Kasumi-1 (cell line): ENCODE results near the gene CYP39A1.
A peak's percentile ranks its signal among the peaks of the same experiment; 100 is the strongest.
"Not testable (repeated sequence)": the region's sequence is repeated elsewhere in the genome, so short reads cannot be mapped to it uniquely, and the experiment has no call there.

Experiments
- DNase-seq, 2 experiments: peaks; one replicate each; lab custom pipeline; 2025; lab: John Stamatoyannopoulos, UW

CYP39A1 gene

DNA sequence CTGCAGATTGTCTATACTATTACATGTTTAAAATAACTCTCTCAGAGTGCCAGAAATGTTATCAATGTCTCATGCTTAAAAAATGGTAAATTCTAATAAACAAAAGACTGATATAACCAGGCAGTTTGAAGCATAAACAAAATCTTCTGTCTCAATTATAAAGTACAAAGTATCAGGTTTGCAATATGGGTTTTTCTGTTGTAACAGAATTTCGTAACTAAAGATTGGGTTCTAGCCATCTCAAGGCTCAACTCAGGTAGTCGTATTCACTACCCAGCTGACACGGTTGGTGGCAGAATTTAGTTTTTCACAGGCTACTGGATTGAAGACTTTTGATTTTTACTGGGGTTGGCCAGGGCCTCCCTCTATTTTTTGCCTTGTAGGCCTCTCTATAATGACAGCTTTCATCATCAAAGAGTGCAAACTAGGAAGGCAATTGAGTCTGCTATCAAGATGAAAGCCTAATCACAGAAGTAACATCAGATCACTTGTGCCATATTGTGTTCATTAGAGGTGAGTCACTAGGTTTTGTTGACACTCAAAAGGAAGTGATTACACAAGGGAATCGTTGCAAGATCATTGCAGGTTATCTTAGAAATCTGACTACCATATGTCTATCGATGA is 3.6 kb downstream of the CYP39A1 start:
- DNase-seq = no peak

DNA sequence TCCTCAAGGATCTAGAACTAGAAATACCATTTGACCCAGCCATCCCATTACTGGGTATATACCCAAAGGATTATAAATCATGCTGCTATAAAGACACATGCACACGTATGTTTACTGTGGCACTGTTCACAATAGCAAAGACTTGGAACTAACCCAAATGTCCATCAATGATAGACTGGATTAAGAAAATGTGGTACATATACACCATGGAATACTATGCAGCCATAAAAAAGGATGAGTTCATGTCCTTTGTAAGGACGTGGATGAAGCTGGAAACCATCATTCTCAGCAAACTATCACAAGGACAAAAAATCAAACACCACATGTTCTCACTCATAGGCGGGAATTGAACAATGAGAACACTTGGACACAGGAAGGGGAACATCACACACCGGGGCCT is 4.5 kb downstream of the CYP39A1 start:
- not testable (repeated sequence) for DNase-seq

DNA sequence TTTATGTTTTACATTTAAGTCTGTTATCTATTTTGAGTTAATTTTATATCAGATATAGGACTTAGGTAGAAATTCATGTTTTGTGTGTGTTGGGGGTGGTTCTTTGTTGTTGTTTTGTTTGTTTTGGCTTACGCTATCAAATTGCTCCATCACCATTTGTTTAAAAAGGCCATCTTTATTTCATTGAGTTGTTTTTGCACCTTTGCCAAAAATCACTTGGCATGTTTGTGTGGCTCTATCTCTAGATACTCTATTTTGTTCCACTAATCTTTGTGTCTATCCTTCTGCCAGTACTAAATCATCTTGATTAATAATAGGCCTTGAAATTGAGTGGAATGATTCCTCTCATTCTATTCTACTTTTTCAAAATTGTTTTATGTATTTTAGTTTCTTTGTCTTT is 7.4 kb downstream of the CYP39A1 start:
- no peak for DNase-seq

DNA sequence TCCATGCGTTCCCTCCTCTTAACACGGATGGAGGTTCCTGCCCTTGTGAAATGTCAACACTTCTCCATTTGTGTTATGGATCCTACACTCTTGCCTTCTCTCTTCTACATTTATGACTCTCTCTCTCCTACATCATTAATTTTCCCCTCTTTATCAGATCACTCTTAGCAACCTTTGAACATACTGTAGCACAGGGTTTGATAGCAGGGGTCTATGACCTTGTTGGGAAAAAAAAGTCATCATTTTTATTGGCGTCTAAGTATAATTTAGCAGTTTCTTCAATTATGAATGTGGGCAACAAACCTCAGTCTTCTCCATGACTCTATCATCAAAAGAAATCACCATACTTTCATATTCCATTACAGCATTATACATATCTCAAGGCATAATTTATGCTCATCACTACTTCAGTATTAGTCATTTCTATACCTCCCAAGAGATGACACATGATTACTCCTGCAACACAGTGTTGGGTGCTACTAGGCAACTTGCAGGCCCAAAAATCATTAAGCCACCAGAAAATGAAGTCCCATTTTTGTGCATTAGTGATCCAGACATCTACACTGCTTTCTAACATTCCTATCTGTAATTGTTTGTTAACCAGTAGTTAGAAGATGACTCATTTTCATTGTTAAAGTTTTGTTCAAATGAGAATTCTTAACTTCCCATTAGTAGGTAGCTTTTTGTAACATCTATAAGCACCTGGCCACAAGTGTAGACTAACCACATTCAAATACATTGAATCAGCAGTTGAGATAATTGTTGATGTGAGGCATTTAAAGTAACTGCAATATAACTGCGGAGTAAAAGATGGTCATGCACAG is 9.5 kb downstream of the CYP39A1 start:
- no peak for DNase-seq

DNA sequence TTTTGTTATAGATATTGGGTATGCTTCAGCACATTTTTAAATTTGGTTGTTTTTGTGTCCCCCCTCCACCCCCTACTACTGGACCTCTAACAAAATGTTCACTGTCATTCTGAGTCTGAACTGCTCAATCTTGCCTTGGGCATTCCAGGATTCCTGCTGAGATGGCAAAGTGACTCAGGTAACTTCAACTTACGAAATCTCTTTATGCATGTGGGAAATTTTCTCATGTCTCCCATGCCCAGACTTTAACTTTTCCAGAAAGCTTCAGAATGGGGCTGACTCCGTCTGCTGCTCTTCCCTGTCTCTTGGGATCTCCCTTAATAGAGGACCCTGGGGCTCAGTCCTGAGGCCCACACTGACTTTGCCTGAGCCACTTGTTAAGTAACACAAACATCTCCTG is 14.0 kb downstream of the CYP39A1 start:
- no peak for DNase-seq

DNA sequence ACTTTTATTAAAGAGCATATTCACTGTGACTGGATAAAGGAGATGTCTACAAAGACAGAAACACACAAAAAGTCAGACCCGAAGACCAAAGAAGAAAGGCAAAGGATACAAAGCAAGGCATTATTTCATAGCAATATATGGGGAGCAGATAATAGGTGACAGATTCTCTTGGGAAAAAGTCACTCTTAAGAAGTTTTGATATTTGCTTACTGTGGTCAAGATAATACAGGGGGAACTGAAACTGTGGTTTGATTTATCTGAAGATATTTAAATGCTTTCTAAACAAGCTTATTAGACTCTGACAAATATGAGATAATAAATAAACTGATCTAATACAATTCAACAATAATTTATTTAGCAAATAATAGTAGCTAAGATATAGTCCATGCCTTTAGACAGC is 14.7 kb downstream of the CYP39A1 start:
- no peak for DNase-seq

DNA sequence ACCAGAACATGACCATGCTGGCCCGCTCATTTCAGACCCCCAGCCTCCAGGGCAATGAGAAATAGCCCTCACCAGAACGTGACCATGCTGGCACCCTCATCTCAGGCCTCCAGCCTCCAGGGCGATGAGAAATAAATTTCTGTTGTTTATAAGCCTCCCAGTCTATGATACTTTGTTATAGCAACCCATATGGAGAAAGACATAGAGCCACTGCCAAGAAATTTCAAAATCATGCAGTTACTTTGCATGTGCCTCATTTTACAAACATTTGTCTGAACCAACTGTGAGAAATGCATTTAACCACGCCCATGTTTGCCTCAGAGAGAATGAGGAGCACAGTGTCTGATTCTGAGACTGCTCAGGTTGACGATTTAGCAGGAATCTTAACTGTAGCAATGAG is 15.5 kb downstream of the CYP39A1 start:
- DNase-seq = no peak

DNA sequence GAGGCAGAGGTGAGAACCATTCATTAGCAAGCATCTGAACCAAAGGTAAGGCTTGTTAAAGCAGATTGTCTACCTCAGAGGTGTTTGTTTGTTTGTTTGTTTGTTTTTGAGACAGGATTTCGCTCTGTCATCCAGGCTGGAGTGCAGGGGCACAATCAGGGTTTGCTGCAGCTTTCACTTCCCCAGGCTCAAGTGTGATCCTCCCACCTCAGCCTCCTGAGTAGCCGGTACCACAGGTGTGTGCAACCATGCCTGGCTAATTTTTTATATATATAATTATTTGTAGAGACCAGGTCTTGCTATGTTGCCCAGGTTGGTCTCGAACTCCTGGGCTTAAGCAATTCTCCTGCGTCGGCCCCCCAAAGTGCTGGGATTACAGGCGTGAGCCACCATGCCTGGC is 17.2 kb downstream of the CYP39A1 start:
- no peak for DNase-seq

DNA sequence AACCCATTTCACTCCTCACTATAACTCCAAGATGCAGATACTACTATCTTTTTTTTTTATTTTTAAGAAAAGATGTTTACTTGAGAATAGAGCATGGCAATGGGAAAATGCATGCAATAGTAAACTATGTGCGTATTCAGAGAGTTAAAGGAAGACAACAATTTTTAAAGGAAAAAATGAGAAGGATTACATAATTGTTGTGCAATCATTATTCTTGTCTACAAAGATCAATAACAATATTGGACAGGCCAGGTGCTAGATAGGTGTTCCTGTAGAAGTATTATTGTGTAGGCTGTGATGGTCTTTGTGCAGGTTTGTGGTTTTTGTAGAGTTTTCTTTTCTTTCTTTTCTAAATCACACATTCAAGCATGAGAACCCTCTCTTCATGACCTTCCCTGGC is 20.6 kb downstream of the CYP39A1 start:
- no peak for DNase-seq

DNA sequence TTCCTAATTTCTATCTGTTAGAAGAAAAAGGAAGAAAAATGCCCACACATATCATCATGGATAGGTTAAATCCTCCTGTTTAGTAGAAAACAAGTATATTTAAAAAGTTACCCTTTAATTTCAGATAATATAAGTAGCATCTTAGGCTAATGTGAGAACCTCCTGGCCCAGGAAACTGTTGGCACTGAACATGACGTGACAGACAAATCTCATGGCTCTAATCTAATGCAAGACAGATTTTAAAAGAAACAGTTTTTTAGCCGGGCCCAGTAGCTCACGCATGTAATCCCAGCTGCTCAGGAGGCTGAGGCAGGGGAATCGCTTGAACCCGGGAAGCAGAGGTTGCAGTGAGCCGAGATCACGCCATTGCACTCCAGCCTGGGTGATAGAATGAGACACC is 22.9 kb downstream of the CYP39A1 start:
- DNase-seq = no peak

DNA sequence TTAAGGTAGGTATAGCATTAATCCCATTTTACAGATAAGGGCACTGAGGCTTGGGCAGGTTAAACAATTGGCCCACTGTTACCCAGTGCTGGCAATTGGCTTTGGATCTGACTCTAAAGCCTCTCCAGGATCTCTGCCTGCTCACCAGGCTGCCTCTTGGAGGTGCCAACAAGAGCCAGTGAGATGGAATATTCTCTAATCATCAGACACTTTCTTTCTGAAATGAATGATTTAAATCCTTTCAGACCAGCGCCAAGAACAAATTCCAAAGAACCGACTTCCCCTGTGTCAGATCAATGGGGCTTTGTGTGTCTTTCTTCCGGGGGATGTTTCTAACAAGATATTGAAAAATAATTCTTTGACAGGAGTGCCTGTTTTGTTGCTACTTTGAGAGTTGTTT is 23.6 kb downstream of the CYP39A1 start:
- no peak for DNase-seq

DNA sequence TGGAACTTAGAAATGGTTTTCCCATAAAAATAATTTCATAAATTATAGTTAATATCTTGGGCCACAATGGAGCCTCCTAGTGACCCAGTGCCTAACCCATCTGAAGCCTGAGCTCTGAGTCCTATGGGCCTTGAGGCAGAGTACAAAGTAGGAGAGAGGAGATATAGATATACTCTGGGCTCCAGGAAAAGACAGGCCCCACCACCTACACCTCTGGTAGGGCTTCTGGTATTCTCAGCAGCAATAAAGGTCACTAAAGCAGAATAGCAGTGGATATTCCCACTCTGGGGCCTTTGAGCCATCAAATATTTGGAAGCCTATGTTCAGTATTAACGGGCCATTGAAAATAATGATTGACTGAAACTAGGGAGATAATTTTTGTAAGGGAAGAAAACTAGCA is 24.1 kb downstream of the CYP39A1 start:
- no peak for DNase-seq

DNA sequence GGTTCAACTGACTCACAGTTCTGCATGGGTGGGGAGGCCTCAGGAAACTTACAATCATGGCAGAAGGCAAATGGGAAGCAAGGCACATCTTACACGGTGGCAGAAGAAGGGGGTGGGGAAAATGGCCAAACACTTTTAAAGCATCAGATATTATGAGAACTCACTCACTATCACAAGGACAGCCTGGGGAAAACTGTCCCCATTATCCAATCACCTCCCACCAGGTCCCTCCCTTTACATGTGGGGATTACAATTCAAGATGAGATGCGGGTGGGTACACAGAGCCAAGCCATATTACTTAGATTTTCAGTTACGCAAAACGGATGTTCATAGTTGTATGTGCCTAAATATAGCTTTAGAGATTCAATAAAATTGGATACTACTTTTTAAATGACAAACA is 25.6 kb downstream of the CYP39A1 start:
- no peak for DNase-seq

DNA sequence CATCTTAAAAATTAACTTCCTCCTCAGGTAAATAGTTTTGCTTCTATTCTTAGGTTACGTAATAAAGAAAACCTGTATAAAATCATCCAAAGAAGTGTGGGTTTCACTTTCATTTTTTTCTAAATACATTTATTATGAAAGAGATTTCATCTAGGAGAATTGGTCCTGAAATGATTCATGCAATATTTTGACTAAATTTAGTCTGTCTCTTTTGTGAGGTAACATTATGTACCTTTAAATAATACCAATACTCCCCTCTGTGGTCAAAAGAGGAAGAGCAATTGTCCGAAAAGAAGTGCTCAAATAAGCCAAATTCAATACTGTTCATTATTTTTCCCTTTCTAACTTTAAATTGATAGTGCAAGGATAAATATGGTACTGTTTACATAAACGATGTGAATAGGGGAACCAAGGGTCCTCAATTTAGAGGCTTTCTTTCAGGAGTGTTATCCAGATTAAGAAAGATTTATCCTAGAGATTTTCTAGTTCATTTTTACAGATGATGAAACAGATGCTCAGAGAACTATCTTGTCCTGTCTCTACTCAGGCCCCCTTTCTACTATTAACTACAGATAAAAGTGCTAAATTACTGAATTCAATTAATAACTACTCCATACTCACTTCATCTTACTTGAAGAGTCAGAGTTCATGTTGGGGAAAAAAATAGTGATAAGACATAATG is 26.2 kb downstream of the CYP39A1 start:
- peak; percentile 30 to 37 for DNase-seq

DNA sequence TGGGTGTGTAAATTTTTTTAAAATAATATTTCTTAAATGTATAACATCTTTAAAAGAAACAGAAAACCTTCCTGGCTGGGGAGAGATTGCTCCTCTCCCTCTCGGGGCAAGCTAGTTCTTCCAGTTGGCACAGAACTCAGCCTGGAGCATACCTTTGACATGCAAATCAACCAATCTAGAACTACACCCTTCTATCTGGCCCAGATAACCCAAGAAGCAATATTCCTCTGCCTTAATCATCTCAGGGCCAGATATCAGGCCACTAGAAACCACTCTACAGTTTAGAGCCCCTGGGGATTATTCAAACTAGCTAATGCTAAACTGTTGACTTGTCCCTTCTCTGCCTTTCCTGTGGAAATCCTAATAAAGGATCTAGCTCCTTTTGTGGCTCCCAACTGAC is 33.9 kb downstream of the CYP39A1 start:
- DNase-seq = no peak

DNA sequence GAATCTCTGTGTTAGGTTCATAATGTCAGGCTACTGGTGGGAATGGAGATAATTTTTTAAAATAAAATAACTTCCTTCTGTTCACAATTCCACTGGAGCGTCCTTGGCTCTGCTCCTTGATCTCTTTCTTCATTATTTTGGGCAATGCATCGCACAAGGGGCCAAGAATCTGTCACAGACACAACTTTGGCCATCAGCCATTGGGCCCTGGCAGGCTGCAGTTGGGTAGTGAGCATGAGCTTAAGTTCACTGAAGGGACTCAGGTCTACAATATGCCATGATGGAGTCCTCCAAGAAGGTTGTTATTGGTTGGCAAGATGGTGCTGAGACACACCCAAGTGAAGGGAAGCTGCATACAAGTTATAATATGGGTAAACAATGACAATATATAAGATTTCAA is 40.0 kb downstream of the CYP39A1 start:
- no peak for DNase-seq

DNA sequence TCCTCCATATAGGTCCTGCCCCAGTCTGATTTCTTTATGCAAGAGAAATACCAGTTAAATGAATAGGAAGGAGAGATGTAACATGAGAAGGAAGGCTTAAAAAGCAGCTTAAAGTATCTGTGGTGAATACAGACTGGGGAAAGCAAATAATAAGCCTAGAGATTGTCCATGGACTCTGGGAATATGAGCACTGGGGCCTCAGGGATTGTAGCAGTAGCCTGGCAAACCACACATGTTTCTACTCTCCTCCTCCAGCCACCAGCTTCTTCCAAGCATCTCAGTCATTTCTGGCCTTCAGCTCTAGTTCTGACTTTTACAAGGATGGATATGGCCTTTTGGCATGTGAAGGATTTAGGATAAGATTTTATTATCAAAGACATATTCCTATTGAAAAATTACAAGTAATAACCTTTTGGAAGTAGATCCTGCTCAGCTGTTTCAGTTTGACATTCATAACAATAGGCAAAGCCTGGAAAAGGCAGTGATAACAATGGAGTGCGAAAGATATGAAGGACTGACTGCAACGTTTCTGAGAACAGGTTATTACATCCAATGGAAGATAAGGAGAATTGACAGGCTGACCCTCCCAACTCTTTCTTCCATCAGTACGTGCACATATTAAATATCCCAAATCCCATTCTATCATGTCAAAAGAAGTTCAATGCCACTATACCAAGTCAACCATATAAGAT is 41.6 kb downstream of the CYP39A1 start:
- no peak for DNase-seq

DNA sequence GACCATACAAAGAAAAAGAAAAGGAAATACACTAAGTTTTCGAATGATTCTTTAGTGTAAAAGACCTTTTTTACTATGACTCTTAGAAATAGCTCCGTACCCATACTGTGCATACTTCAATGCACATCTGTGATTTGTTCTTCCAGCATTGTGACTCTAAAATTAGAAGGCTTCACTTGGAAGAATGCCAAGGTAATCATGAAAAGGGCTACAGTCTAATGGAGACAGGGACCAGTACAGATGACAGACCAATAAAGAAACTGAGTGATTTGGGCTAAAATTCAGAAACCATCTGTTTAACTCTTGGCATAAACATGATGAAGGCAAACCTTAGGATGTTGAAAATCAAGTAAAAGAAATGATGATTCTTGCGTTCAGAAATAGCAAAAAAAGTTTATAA is 46.3 kb downstream of the CYP39A1 start:
- DNase-seq = no peak

DNA sequence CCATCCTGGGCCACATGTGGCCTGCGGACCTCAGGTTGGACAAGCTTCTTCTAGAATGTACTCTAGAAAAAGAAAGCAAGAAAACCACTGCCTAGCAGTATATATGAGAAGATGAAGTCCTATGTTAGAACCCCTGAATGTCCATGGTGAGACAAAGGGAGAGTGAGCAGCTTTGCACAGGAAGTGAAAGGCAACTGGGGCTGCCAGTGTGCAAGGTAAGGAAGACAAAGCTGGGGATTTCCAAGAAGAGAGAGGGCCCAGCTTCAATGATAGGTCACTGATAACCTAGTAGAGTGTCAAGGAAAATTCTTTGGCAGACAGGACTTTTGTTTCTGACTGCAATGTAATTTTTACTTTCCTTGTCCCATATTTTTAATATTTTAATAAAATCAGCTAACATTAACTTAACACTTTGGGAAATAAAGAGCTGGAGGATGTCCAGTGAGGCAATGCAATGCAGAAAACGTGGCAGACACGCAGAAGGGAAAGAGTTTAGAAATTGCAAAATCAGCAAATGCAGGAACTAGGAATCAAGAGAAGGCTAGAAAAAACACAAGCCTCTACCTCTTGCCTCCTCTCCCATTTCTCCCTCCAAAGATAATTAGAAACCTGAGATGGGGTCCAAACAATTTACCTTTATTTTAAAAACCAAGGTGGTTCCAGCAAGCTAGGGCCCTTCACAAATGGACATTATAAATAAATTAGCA is 47.4 kb downstream of the CYP39A1 start:
- no peak for DNase-seq

DNA sequence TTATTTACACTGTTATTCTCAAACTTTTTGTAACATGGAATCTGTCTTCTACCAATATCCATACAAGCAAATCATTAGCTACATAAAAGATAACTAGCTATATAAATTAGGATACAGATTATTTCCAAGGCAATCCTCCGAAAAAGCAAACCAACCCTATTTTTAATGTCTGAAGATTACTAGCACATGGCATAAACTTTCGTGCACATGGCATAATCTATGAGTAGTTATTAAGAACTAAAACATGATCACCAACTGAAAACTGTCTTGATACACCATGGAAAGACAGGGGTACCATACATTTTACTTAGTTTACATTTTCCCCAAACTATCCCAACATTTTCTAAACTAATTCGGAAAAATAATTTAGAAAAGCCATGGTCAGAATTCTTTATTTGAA is 54.4 kb downstream of the CYP39A1 start:
- no peak for DNase-seq

DNA sequence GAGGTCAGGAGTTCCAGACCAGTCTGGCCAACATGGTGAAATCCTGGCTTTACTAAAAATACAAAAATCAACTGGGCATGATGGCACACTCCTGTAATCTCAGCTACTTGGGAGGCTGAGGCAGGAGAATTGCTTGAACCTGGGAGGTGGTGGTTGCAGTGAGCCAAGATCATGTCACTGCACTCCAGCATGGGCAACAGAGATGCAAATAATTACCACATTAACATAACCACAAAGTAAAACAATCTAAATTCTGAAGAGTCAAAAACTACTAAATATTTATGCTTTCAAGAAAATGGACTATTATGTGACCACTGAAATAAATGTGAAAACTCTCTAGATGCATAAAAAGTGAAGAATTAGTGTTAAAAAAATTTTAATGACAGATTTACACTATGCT is 59.9 kb downstream of the CYP39A1 start:
- no peak for DNase-seq

DNA sequence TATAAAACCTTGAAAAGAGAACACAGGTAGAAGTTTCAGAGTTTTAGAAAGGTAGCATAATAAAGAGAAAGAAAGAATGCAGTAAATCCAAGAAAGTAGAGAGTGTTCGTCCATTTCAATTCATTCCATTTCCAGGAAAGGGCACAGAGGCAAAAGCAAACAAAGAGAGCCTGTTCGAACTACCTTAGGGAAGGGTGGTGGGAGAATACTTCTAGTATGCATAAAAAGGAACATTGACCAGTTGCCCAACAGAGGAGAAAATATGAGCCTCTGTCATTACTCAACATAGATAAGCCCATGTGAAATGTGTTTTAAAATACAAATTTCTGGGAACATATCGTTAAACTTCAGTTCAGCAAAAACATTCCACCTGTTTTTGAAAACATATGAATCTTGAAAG is 60.6 kb downstream of the CYP39A1 start:
- no peak for DNase-seq
